HCT116 (cell line): ENCODE measurements around the gene ANKFN1. TPM values are rescaled to one million over a fixed set of nuclear protein-coding genes. Genes with fewer than 3 reads are reported as not detected.

ENCODE experiments used
- ATAC-seq: fragments of 200-7000 bp; cut with Tn5 transposase; 2 replicates; pipeline ENCODE4 v1.9.1; 2020; ENCODE audit warnings: mild to moderate bottlenecking, moderate library complexity
- BruUV-seq: library from RNA; stranded (reverse); fragments of 400-500 nt; replicated peaks from 2 replicates; lab custom pipeline; 2021; lab: Mats Ljungman, UMichigan
- CTCF ChIA-PET: fragments of 300-600 bp; sonication (Branson Sonifier 250); formaldehyde crosslinking; loops from one replicate; lab custom pipeline; 2021; ENCODE audit warnings: antibody characterized with exemption; lab: Charles Lee
- POLR2A ChIA-PET: fragments of 300-600, 350-600 bp; sonication (Branson Sonifier 250); formaldehyde crosslinking; loops from one replicate; lab custom pipeline; 2021; ENCODE audit warnings: antibody characterized with exemption; lab: Charles Lee
- RAD21 ChIA-PET, 2 experiments: fragments of 300-600 bp; sonication (Branson Sonifier 250); formaldehyde crosslinking; loops; one replicate each; lab custom pipeline; 2023; ENCODE audit warnings: low total read pairs in 2 of 2; ENCODE audit not compliant: uncharacterized antibody in 2 of 2, unreplicated experiment in 2 of 2, low non-redundant PET in 1 of 2; lab: Charles Lee
- DNase-seq: peaks from one replicate; pipeline ENCODE4 v3.0.0-alpha.2; 2010; ENCODE audit warnings: low read depth, low spot score
- H2AFZ ChIP-seq: fragments of 200-600 bp; shearing (Covaris generic), sonication (generic); 2 replicates; pipeline ENCODE4 v1.6.1; 2017; ENCODE audit warnings: low read depth, mixed run types, mixed read lengths, antibody characterized with exemption, low read length; ENCODE audit not compliant: poor library complexity, severe bottlenecking
- H3K27ac ChIP-seq: 2 replicates; pipeline ENCODE4 v1.5.1; 2012; ENCODE audit warnings: low read depth, low read length
- H3K27me3 ChIP-seq: fragments of 200-600 bp; sonication (generic); 2 replicates; pipeline ENCODE4 v1.6.1; 2016; ENCODE audit warnings: mixed run types, low read length, mixed read lengths; ENCODE audit not compliant: insufficient read depth
- H3K36me3 ChIP-seq, 2 experiments: fragments of 200-500 bp in 1 of 2; fragments of 200-600 bp in 1 of 2; sonication (Bioruptor generic) in 1 of 2; sonication (generic) in 1 of 2; 2 replicates each; pipeline versions ENCODE4 v1.5.1 to v1.6.1; 2014 to 2016; ENCODE audit warnings: low read length in 2 of 2, inconsistent platforms in 1 of 2, mixed read lengths in 1 of 2, mixed run types in 1 of 2; ENCODE audit not compliant: insufficient read depth in 2 of 2, control insufficient read depth in 1 of 2
- H3K4me1 ChIP-seq, 2 experiments: fragments of 200-600 bp in 1 of 2; sonication (generic) in 1 of 2; 2 replicates each; pipeline versions ENCODE4 v1.5.1 to v1.6.1; 2012 to 2017; ENCODE audit warnings: low read length in 2 of 2, inconsistent platforms in 1 of 2, mild to moderate bottlenecking in 1 of 2, mixed read lengths in 1 of 2, mixed run types in 1 of 2, moderate library complexity in 1 of 2; ENCODE audit not compliant: insufficient read depth in 2 of 2, control insufficient read depth in 1 of 2
- H3K4me2 ChIP-seq: fragments of 200-600 bp; sonication (generic); 2 replicates; pipeline ENCODE4 v1.6.1; 2017; ENCODE audit warnings: mixed run types, low read length, mixed read lengths
- H3K4me3 ChIP-seq, 2 experiments: fragments of 200-600 bp in 1 of 2; sonication (generic) in 1 of 2; replicated peaks in 1 of 2; 2 replicates each; pipeline ENCODE4 v1.5.1; 2011 to 2016; ENCODE audit warnings: low read length in 2 of 2, control low read depth in 1 of 2, low read depth in 1 of 2, mild to moderate bottlenecking in 1 of 2, mixed read lengths in 1 of 2, mixed run types in 1 of 2
- H3K79me2 ChIP-seq: fragments of 200-600 bp; sonication (generic); 2 replicates; pipeline ENCODE4 v1.6.1; 2017; ENCODE audit warnings: mild to moderate bottlenecking, mixed run types, low read length, moderate library complexity, mixed read lengths; ENCODE audit not compliant: insufficient read depth
- H3K9ac ChIP-seq: fragments of 200-600 bp; sonication (generic); 2 replicates; pipeline ENCODE4 v1.6.1; 2016; ENCODE audit warnings: low read length, mixed read lengths
- H3K9me2 ChIP-seq: fragments of 200-600 bp; sonication (generic), shearing (Covaris generic); 2 replicates; pipeline ENCODE4 v1.6.1; 2017; ENCODE audit warnings: mixed run types, mild to moderate bottlenecking, moderate library complexity; ENCODE audit not compliant: insufficient read depth
- H3K9me3 ChIP-seq, 2 experiments: fragments of 200-500 bp in 1 of 2; fragments of 200-600 bp in 1 of 2; sonication (Bioruptor generic) in 1 of 2; sonication (generic) in 1 of 2; 2 replicates each; pipeline ENCODE4 v1.6.1; 2014 to 2017; ENCODE audit warnings: low read length in 2 of 2, mixed read lengths in 2 of 2, inconsistent platforms in 1 of 2, low read depth in 1 of 2, mild to moderate bottlenecking in 1 of 2, mixed run types in 1 of 2, moderate library complexity in 1 of 2; ENCODE audit not compliant: control insufficient read depth in 1 of 2, insufficient read depth in 1 of 2
- H4K20me1 ChIP-seq: fragments of 200-600 bp; sonication (generic), shearing (Covaris generic); 2 replicates; pipeline ENCODE4 v1.6.1; 2017; ENCODE audit warnings: mixed run types, mild to moderate bottlenecking, moderate library complexity; ENCODE audit not compliant: insufficient read depth
- CBX3 ChIP-seq: IDR thresholded peaks from 2 replicates; pipeline ENCODE4 v1.6.1; 2012; ENCODE audit warnings: low read depth
- CEBPB ChIP-seq: IDR thresholded peaks from 2 replicates; pipeline ENCODE4 v1.6.1; 2012; ENCODE audit warnings: low read depth
- EGR1 ChIP-seq: IDR thresholded peaks from 2 replicates; pipeline ENCODE4 v1.6.1; 2012; ENCODE audit warnings: low read depth
- ELF1 ChIP-seq: IDR thresholded peaks from 2 replicates; pipeline ENCODE4 v1.6.1; 2012; ENCODE audit warnings: low read depth, borderline replicate concordance
- EZH2 ChIP-seq: fragments of 200-600 bp; sonication (generic); IDR thresholded peaks from 2 replicates; pipeline ENCODE4 v1.6.1; 2017; ENCODE audit warnings: antibody characterized with exemption, mixed run types
- EZH2phosphoT487 ChIP-seq: fragments of 200-600 bp; IDR thresholded peaks from 2 replicates; pipeline ENCODE4 v1.6.1; 2018; ENCODE audit warnings: antibody characterized with exemption, borderline replicate concordance
- FOSL1 ChIP-seq: IDR thresholded peaks from 2 replicates; pipeline ENCODE4 v1.6.1; 2012; ENCODE audit warnings: low read depth
- JUND ChIP-seq: IDR thresholded peaks from 2 replicates; pipeline ENCODE4 v1.6.1; 2012
- POLR2AphosphoS5 ChIP-seq: IDR thresholded peaks from 2 replicates; pipeline ENCODE4 v1.6.1; 2011; ENCODE audit warnings: mild to moderate bottlenecking, low read depth, low read length, moderate library complexity
- RAD21 ChIP-seq: IDR thresholded peaks from 2 replicates; pipeline ENCODE4 v1.6.1; 2012; ENCODE audit warnings: low read depth, mild to moderate bottlenecking
- SIN3A ChIP-seq: IDR thresholded peaks from 2 replicates; pipeline ENCODE4 v1.6.1; 2012; ENCODE audit warnings: low read depth
- SP1 ChIP-seq: IDR thresholded peaks from 2 replicates; pipeline ENCODE4 v1.6.1; 2012; ENCODE audit warnings: low read depth
- TCF7L2 ChIP-seq: IDR thresholded peaks from 2 replicates; pipeline ENCODE4 v1.7.0; 2011; ENCODE audit warnings: borderline replicate concordance, inconsistent platforms; ENCODE audit not compliant: insufficient read depth, insufficient read length; ENCODE audit errors: extremely low read depth
- YY1 ChIP-seq: IDR thresholded peaks from 2 replicates; pipeline ENCODE4 v1.6.1; 2011; ENCODE audit warnings: low read length, low read depth, moderate library complexity, mild to moderate bottlenecking; ENCODE audit not compliant: insufficient replicate concordance; ENCODE audit errors: extremely low read depth
- ZNF274 ChIP-seq: fragments of 200-500 bp; sonication (Bioruptor generic); IDR thresholded peaks from 2 replicates; pipeline ENCODE4 v1.6.1; 2014; ENCODE audit warnings: mild to moderate bottlenecking, low read depth, low read length, inconsistent platforms
- intact Hi-C: fragments of 100-400 bp; cut with micrococcal nuclease; formaldehyde crosslinking; loops from 2 replicates; pipeline ENCODE4 v1.10.0; 2022
- total RNA-seq: library from RNA; stranded (reverse); gene quantifications from one replicate; pipeline ENCODE4 v1.2.1, GENCODE V29; 2021; ENCODE audit not compliant: unreplicated experiment

Gene ANKFN1
- total RNA-seq, 1 experiment from 2014 or later: 1.1 TPM

DNA sequence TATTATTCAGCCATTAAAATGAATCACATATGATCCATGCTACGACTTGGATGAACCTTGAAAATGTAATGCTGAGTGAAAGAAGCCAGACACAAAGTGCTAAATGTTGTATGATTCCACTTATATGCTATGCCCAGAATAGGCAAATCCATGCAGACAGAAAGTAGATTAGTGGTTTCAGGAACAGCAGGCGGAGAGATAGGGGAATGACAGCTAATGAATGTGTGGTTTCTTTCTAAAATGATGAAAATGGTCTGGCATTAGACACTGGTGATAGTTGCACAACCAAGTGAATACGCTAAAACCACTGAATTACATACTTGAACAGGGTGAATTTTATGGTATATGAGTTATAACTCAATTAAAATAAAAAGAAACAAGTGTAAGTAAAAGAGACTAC lies 318.4 kb downstream of the ANKFN1 start:
- no peaks in the 10 kb centered on the region for H3K9me3 ChIP-seq
- ChIA-PET RAD21 (no interaction called here), POLR2A (no interaction called here), CTCF (no interaction called here)
- H3K27me3 ChIP-seq: peaks cover 6% of the 10 kb centered on the region; the same call in 1 of the 2 replicates
- no peak overlapping the region for H3K4me2 ChIP-seq
- TF ChIP-seq SIN3A: no peak
- no peak for TF ChIP-seq ZNF274
- TF ChIP-seq FOSL1: no peak
- TF ChIP-seq EZH2: no peak
- TF ChIP-seq JUND: no peak
- no peak for TF ChIP-seq EGR1
- no peak for TF ChIP-seq POLR2AphosphoS5
- TF ChIP-seq EZH2phosphoT487: no peak
- no peak for TF ChIP-seq TCF7L2
- no peak for TF ChIP-seq YY1
- no peak for TF ChIP-seq RAD21
- no peaks in the 10 kb centered on the region for H3K36me3 ChIP-seq
- no TSS peak for BruUV-seq
- H3K9ac ChIP-seq: no peak overlapping the region
- intact Hi-C loops: no loop called here
- H4K20me1 ChIP-seq: no peaks in the 10 kb centered on the region
- no peak overlapping the region for H3K27ac ChIP-seq
- H3K4me1 ChIP-seq: no peaks in the 10 kb centered on the region
- no peak for DNase-seq
- ATAC-seq: no peak
- no peaks in the 10 kb centered on the region for H3K9me2 ChIP-seq
- no peak overlapping the region for H2AFZ ChIP-seq
- H3K79me2 ChIP-seq: no peaks in the 10 kb centered on the region
- no peak overlapping the region for H3K4me3 ChIP-seq

GRCh38 chr17:56475116-56475515 lies 321.8 kb downstream of the ANKFN1 start:
- BruUV-seq: no TSS peak

More at GRCh38 chr17:56475116-56475515, 321.8 kb downstream of the ANKFN1 start:
- Histone ChIP-seq H3K36me3 (no peaks in the 10 kb centered on the region), H3K4me3 (no peak overlapping the region), H3K4me1 (no peaks in the 10 kb centered on the region), H4K20me1 (no peaks in the 10 kb centered on the region), H3K27me3 (peaks cover 6% of the 10 kb centered on the region; the same call in 1 of the 2 replicates), H3K9me2 (no peaks in the 10 kb centered on the region), H3K79me2 (no peaks in the 10 kb centered on the region), H2AFZ (no peak overlapping the region), H3K9ac (no peak overlapping the region), H3K4me2 (no peak overlapping the region), H3K27ac (no peak overlapping the region), H3K9me3 (no peaks in the 10 kb centered on the region)
- POLR2A ChIA-PET: no interaction called here
- RAD21 ChIA-PET: no interaction called here
- intact Hi-C loops: no loop called here
- TF ChIP-seq CBX3: no peak
- TF ChIP-seq CEBPB: no peak
- no peak for TF ChIP-seq YY1
- no peak for TF ChIP-seq ELF1
- TF ChIP-seq SP1: no peak
- TF ChIP-seq SIN3A: no peak
- TF ChIP-seq POLR2AphosphoS5: no peak
- no peak for TF ChIP-seq EZH2phosphoT487
- no peak for TF ChIP-seq RAD21
- no peak for TF ChIP-seq TCF7L2
- TF ChIP-seq ZNF274: no peak
- CTCF ChIA-PET: no interaction called here
- no peak for ATAC-seq
- no peak for DNase-seq
